ENCODE measurements around the gene TK1.

Gene TK1

DNA sequence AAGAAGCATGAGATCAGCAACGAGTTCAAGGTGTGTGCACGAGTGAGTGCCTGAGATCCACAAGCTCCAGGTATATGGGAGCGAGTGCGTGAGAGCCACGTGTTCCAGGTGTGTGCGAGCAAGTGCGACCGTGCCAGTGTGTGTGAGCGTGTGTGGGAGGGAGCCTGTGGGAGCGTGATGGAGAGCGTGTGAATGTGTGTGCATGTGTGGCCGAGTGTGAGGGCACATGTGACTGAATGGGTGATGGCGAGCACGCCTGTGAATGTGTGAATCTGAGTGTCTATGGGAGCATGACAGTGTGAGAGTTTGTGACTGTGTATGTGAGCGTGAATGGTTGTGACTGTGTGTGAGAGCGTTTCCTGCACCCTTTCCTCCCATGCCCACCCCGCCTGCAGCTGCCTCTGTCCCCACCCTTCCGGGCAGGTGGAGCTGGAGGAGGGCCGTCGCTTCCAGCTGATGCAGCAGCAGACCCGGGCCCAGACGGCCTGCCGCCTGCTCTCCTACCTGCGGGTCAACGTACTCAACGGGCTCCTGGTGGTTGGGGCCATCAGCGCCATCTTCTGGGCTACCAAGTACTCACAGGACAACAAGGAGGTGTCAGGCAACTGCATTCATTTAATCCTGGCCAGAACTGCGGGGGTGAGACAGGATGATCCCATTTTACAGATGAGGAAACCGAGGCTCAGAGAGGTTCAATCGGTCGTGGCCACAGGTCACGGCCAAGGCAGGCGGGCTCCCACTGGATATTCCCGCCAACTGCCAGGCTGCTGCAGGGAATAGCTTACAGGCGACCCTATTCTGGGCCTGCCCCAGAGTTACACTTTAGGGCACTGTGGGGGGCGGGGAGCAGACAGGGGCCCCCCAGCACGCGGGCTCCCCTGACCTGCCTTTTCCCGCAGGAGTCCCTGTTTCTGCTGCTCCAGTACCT is 52.6 kb downstream of the TK1 start:
- peak; percentile 45 for DNase-seq
- Histone ChIP-seq H3K9me3 (ENCODE audit: insufficient read depth, low read length, severe bottlenecking) (no peaks in the 10 kb centered on the region), H3K79me2 (ENCODE audit: insufficient read depth, low read length) (peaks cover 12% of the 10 kb centered on the region), H3K27ac (ENCODE audit: low read length) (no peak overlapping the region; the same call in 1 of the 2 replicates), H4K20me1 (ENCODE audit: insufficient read depth, low read length) (peaks cover 47% of the 10 kb centered on the region), H3K4me2 (ENCODE audit: insufficient read depth, low read length) (peak overlapping the region; percentile 94), H3K9ac (ENCODE audit: low read depth, low read length) (no peak overlapping the region), H2AFZ (ENCODE audit: low read depth, low read length) (no peak overlapping the region), H3K4me3 (ENCODE audit: low read depth in 1 of 2, low read length in 2 of 2) (no peak overlapping the region), H3K36me3 (ENCODE audit: insufficient read depth, low read length) (peaks cover 42% of the 10 kb centered on the region), H3K27me3 (ENCODE audit: insufficient read depth, low read length, poor library complexity) (no peaks in the 10 kb centered on the region), H3K4me1 (ENCODE audit: insufficient read depth, low read length) (peaks cover 49% of the 10 kb centered on the region)
- TF ChIP-seq, protein P1, sequence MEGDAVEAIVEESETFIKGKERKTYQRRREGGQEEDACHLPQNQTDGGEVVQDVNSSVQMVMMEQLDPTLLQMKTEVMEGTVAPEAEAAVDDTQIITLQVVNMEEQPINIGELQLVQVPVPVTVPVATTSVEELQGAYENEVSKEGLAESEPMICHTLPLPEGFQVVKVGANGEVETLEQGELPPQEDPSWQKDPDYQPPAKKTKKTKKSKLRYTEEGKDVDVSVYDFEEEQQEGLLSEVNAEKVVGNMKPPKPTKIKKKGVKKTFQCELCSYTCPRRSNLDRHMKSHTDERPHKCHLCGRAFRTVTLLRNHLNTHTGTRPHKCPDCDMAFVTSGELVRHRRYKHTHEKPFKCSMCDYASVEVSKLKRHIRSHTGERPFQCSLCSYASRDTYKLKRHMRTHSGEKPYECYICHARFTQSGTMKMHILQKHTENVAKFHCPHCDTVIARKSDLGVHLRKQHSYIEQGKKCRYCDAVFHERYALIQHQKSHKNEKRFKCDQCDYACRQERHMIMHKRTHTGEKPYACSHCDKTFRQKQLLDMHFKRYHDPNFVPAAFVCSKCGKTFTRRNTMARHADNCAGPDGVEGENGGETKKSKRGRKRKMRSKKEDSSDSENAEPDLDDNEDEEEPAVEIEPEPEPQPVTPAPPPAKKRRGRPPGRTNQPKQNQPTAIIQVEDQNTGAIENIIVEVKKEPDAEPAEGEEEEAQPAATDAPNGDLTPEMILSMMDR (IDR thresholded peaks at IDR 0.05; ENCODE audit: borderline replicate concordance, extremely low read depth, low read length, poor library complexity, severe bottlenecking): peak; percentile 69
- TF ChIP-seq EZH2 (IDR thresholded peaks at IDR 0.05; ENCODE audit: borderline replicate concordance, low read depth, low read length, severe bottlenecking): no peak
- ATAC-seq (ENCODE audit: insufficient read depth, low read depth): no peak

DNA sequence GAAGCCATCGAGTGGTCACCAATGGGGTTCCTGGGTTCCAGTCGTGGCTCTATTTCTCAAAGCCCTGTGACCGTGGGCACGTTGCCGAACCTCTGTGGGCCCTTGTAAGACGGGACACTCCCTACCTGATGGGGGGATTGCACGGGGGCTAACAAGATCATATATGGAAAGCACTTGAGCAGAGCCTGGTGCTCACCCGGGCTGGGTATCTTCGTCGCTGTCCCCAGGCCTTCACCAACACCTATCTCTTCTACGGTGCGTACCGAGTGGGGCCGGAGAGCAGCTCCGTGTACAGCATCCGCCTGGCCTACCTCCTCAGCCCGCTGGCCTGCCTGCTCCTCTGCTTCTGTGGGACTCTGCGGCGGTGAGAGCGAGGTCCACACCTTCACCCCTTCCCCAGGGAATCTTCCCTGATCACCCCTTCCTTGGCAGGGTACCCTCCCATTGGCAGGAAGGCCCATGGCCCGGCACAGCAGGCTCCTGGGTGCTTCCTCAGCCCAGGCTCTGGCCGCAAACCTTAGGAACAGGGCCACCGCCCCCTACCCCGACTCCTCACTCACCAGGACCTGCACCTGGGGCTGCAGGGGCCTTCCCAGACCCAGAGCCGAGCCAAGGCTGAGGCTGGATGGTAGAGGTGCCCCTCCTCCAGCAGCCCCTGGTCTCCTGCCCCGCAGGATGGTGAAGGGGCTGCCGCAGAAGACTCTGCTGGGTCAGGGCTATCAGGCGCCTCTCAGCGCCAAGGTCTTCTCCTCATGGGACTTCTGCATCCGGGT is 53.5 kb downstream of the TK1 start:
- ATAC-seq (ENCODE audit: insufficient read depth, low read depth) (no peak), DNase-seq (no peak)
- no peaks in the 10 kb centered on the region for H3K27me3 ChIP-seq (ENCODE audit: insufficient read depth, low read length, poor library complexity)
- peaks cover 42% of the 10 kb centered on the region for H3K36me3 ChIP-seq (ENCODE audit: insufficient read depth, low read length)
- H2AFZ ChIP-seq (ENCODE audit: low read depth, low read length): no peak overlapping the region
- TF ChIP-seq, protein P1 (IDR thresholded peaks at IDR 0.05; ENCODE audit: borderline replicate concordance, extremely low read depth, low read length, poor library complexity, severe bottlenecking): no peak
- no peak for TF ChIP-seq EZH2 (IDR thresholded peaks at IDR 0.05; ENCODE audit: borderline replicate concordance, low read depth, low read length, severe bottlenecking)
- no peaks in the 10 kb centered on the region for H3K9me3 ChIP-seq (ENCODE audit: insufficient read depth, low read length, severe bottlenecking)
- H3K27ac ChIP-seq (ENCODE audit: low read length): peak overlapping the region; percentile 32; the same call in 1 of the 2 replicates
- peaks cover 45% of the 10 kb centered on the region for H4K20me1 ChIP-seq (ENCODE audit: insufficient read depth, low read length)
- peak overlapping the region; percentile 70; the same call in 1 of the 2 replicates for H3K9ac ChIP-seq (ENCODE audit: low read depth, low read length)
- H3K4me1 ChIP-seq (ENCODE audit: insufficient read depth, low read length): peaks cover 58% of the 10 kb centered on the region
- peak overlapping the region in 1 of 2 experiments; percentile 71; a peak in 1 of 4 replicates for H3K4me3 ChIP-seq (ENCODE audit: low read depth in 1 of 2, low read length in 2 of 2)
- H3K79me2 ChIP-seq (ENCODE audit: insufficient read depth, low read length): peaks cover 12% of the 10 kb centered on the region
- H3K4me2 ChIP-seq (ENCODE audit: insufficient read depth, low read length): peak overlapping the region; percentile 94

DNA sequence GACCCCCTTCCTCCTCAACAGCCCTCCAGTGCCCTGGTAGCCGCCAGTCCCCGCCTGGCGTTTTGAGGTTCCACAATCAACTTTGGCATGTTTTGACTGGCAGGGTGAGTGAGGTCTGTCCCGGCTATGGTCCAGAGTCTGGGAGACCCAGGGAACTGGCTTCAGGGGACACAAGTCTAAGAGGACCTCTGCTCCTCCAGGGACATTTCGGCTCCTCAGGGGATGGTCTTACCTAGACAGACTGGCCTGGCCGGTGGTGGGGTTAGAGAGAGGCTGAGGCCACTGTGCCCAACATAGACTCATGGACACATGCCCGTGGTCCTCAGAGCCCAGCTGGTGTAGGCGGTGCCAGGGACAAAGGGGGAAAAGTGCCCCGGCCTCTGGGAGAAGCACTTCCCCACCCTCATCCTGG is 54.1 kb downstream of the TK1 start:
- Histone ChIP-seq H3K9me3 (ENCODE audit: insufficient read depth, low read length, severe bottlenecking) (no peaks in the 10 kb centered on the region), H2AFZ (ENCODE audit: low read depth, low read length) (no peak overlapping the region), H3K4me2 (ENCODE audit: insufficient read depth, low read length) (peak overlapping the region; percentile 94), H3K9ac (ENCODE audit: low read depth, low read length) (peak overlapping the region; percentile 70; the same call in 1 of the 2 replicates), H4K20me1 (ENCODE audit: insufficient read depth, low read length) (peaks cover 39% of the 10 kb centered on the region), H3K27ac (ENCODE audit: low read length) (peak overlapping the region; percentile 33; the same call in 1 of the 2 replicates), H3K79me2 (ENCODE audit: insufficient read depth, low read length) (peaks cover 12% of the 10 kb centered on the region), H3K27me3 (ENCODE audit: insufficient read depth, low read length, poor library complexity) (no peaks in the 10 kb centered on the region), H3K4me3 (ENCODE audit: low read depth in 1 of 2, low read length in 2 of 2) (peak overlapping the region in 1 of 2 experiments; percentile 71; a peak in 1 of 4 replicates), H3K36me3 (ENCODE audit: insufficient read depth, low read length) (peaks cover 42% of the 10 kb centered on the region), H3K4me1 (ENCODE audit: insufficient read depth, low read length) (peaks cover 64% of the 10 kb centered on the region)
- ATAC-seq (ENCODE audit: insufficient read depth, low read depth) (no peak), DNase-seq (no peak)
- no peak for TF ChIP-seq EZH2 (IDR thresholded peaks at IDR 0.05; ENCODE audit: borderline replicate concordance, low read depth, low read length, severe bottlenecking)
- TF ChIP-seq, protein P1 (IDR thresholded peaks at IDR 0.05; ENCODE audit: borderline replicate concordance, extremely low read depth, low read length, poor library complexity, severe bottlenecking): no peak

Data from DND-41 (cell line).